GM19397 (cell line): ENCODE data around the gene SLC25A21.
"Not testable (repeated sequence)": the region's sequence is repeated elsewhere in the genome, so short reads cannot be mapped to it uniquely, and the experiment has no call there.

ENCODE experiments used
- ATAC-seq: cut with Tn5 transposase; IDR thresholded peaks from one replicate; pipeline ENCODE4 v1.9.1; 2021; ENCODE audit warnings: mild to moderate bottlenecking, moderate library complexity; ENCODE audit not compliant: unreplicated experiment

SLC25A21 gene

GRCh38 chr14:37172024-37172869, at the start of gene SLC25A21:
TSS of gene SLC25A21 (minus strand) at chr14:37172606.
- no peak for ATAC-seq

GRCh38 chr14:37221073-37221472, 48.7 kb upstream of the SLC25A21 start:
- ATAC-seq: no peak

GRCh38 chr14:37215345-37215744, 42.9 kb upstream of the SLC25A21 start:
- ATAC-seq: no peak

- no peak for ATAC-seq
Observed at GRCh38 chr14:37213016-37213415, 40.6 kb upstream of the SLC25A21 start.

- ATAC-seq: no peak
Observed at GRCh38 chr14:37210448-37210847, 38.0 kb upstream of the SLC25A21 start.

GRCh38 chr14:37209617-37210016, 37.2 kb upstream of the SLC25A21 start:
- ATAC-seq: not testable (repeated sequence)

- not testable (repeated sequence) for ATAC-seq
Observed at GRCh38 chr14:37205623-37206605, 33.5 kb upstream of the SLC25A21 start.

- no peak for ATAC-seq
Observed at GRCh38 chr14:37203423-37203822, 31.0 kb upstream of the SLC25A21 start.

- ATAC-seq: no peak
Observed at GRCh38 chr14:37202812-37203211, 30.4 kb upstream of the SLC25A21 start.

GRCh38 chr14:37202265-37202664, 29.9 kb upstream of the SLC25A21 start:
- ATAC-seq: no peak

GRCh38 chr14:37201724-37202123, 29.3 kb upstream of the SLC25A21 start:
- ATAC-seq: no peak

GRCh38 chr14:37198907-37199306, 26.5 kb upstream of the SLC25A21 start:
- ATAC-seq: no peak

- ATAC-seq: no peak
Observed at GRCh38 chr14:37198273-37198598, 25.8 kb upstream of the SLC25A21 start.

- no peak for ATAC-seq
Observed at GRCh38 chr14:37197421-37198272, 25.2 kb upstream of the SLC25A21 start, which contains the start of gene MIPOL1. TSS of gene MIPOL1 (plus strand) at chr14:37197937. CDS start at chr14:37247889, 49,952 bp downstream.

GRCh38 chr14:37196604-37197420, 24.4 kb upstream of the SLC25A21 start:
- no peak for ATAC-seq

- ATAC-seq: no peak
Observed at GRCh38 chr14:37195327-37195726, 22.9 kb upstream of the SLC25A21 start.

- ATAC-seq: no peak
Observed at GRCh38 chr14:37194698-37195097, 22.3 kb upstream of the SLC25A21 start.

- not testable (repeated sequence) for ATAC-seq
Observed at GRCh38 chr14:37189733-37190132, 17.3 kb upstream of the SLC25A21 start.

- not testable (repeated sequence) for ATAC-seq
Observed at GRCh38 chr14:37187840-37188577, 15.6 kb upstream of the SLC25A21 start.
